ENCODE results near the gene DYNLT2B.
A peak's percentile ranks its signal among the peaks of the same experiment; 100 is the strongest.
"Not testable (repeated sequence)": the region's sequence is repeated elsewhere in the genome, so short reads cannot be mapped to it uniquely, and the experiment has no call there.

DYNLT2B gene

GRCh38 chr3:196317687-196318467 lies at the start of gene DYNLT2B:
DYNLT2B (minus strand) TSS chr3:196318240; CDS start chr3:196318152, 88 bp downstream.
- Histone ChIP-seq H2AFZ (ENCODE audit: low read length) (peak within 1 kb of the TSS; percentile 95), H3K27me3 (ENCODE audit: insufficient read depth, low read length, poor library complexity, severe bottlenecking) (no peaks in the 10 kb centered on the region)

GRCh38 chr3:196365736-196366135 lies 47.7 kb upstream of the DYNLT2B start:
- H3K4me3 ChIP-seq (ENCODE audit: low read length, poor library complexity, severe bottlenecking) = no peak overlapping the region
- H4K20me1 ChIP-seq (ENCODE audit: insufficient read depth, low read length, poor library complexity, severe bottlenecking) = no peaks in the 10 kb centered on the region
- no peaks in the 10 kb centered on the region for H3K4me1 ChIP-seq (ENCODE audit: insufficient read depth, low read length, poor library complexity, severe bottlenecking)
- H3K9ac ChIP-seq (ENCODE audit: low read depth, low read length, poor library complexity, severe bottlenecking) = no peak overlapping the region
- TF ChIP-seq CTCF (conservative IDR thresholded peaks at IDR 0.05; ENCODE audit: low read length) (no peak), EZH2phosphoT487 (IDR thresholded peaks at IDR 0.05; ENCODE audit: borderline replicate concordance) (no peak)
- no peak overlapping the region for H3K4me2 ChIP-seq (ENCODE audit: low read depth, low read length, poor library complexity, severe bottlenecking)
- H3F3A ChIP-seq (ENCODE audit: low read depth) = no peaks in the 10 kb centered on the region
- H3K9me3 ChIP-seq (ENCODE audit: insufficient read depth, low read depth, low read length) = no peaks in the 10 kb centered on the region
- H3K27me3 ChIP-seq (ENCODE audit: insufficient read depth, low read length, poor library complexity, severe bottlenecking) = no peaks in the 10 kb centered on the region
- no peaks in the 10 kb centered on the region for H3K79me2 ChIP-seq (ENCODE audit: insufficient read depth, low read length)
- H3K36me3 ChIP-seq (ENCODE audit: insufficient read depth, low read length) = peaks cover 85% of the 10 kb centered on the region; the same call in 1 of the 2 replicates
- no peak overlapping the region for H2AFZ ChIP-seq (ENCODE audit: low read length)
- no peaks in the 10 kb centered on the region for H3K9me2 ChIP-seq (replicated peaks; ENCODE audit: low read depth, low read length)

More at GRCh38 chr3:196317687-196318467, at the start of gene DYNLT2B:
- TF ChIP-seq CTCF (conservative IDR thresholded peaks at IDR 0.05; ENCODE audit: low read length) = no peak
- no peak for TF ChIP-seq EZH2phosphoT487 (IDR thresholded peaks at IDR 0.05; ENCODE audit: borderline replicate concordance)
- Histone ChIP-seq H3K4me3 (ENCODE audit: low read length, poor library complexity, severe bottlenecking) (peak within 1 kb of the TSS; percentile 82), H3K9me2 (replicated peaks; ENCODE audit: low read depth, low read length) (no peaks in the 10 kb centered on the region), H3K79me2 (ENCODE audit: insufficient read depth, low read length) (peaks cover 14% of the 10 kb centered on the region; the same call in 1 of the 2 replicates), H3K9ac (ENCODE audit: low read depth, low read length, poor library complexity, severe bottlenecking) (peak within 1 kb of the TSS; percentile 76), H3K9me3 (ENCODE audit: insufficient read depth, low read depth, low read length) (no peaks in the 10 kb centered on the region), H3K4me2 (ENCODE audit: low read depth, low read length, poor library complexity, severe bottlenecking) (peak within 1 kb of the TSS; percentile 76), H4K20me1 (ENCODE audit: insufficient read depth, low read length, poor library complexity, severe bottlenecking) (no peaks in the 10 kb centered on the region), H3K4me1 (ENCODE audit: insufficient read depth, low read length, poor library complexity, severe bottlenecking) (peaks cover 4% of the 10 kb centered on the region), H3K36me3 (ENCODE audit: insufficient read depth, low read length) (no peaks in the 10 kb centered on the region), H3F3A (ENCODE audit: low read depth) (no peaks in the 10 kb centered on the region)

- H3K4me3 ChIP-seq (ENCODE audit: low read length, poor library complexity, severe bottlenecking) = no peak overlapping the region
- H3F3A ChIP-seq (ENCODE audit: low read depth) = no peaks in the 10 kb centered on the region
- TF ChIP-seq CTCF (conservative IDR thresholded peaks at IDR 0.05; ENCODE audit: low read length) = no peak
- TF ChIP-seq EZH2phosphoT487 (IDR thresholded peaks at IDR 0.05; ENCODE audit: borderline replicate concordance) = no peak
- no peaks in the 10 kb centered on the region for H3K4me1 ChIP-seq (ENCODE audit: insufficient read depth, low read length, poor library complexity, severe bottlenecking)
- H3K79me2 ChIP-seq (ENCODE audit: insufficient read depth, low read length) = no peaks in the 10 kb centered on the region
- H3K36me3 ChIP-seq (ENCODE audit: insufficient read depth, low read length) = peaks cover 90% of the 10 kb centered on the region
- no peak overlapping the region for H2AFZ ChIP-seq (ENCODE audit: low read length)
- no peaks in the 10 kb centered on the region for H3K9me3 ChIP-seq (ENCODE audit: insufficient read depth, low read depth, low read length)
- H3K9ac ChIP-seq (ENCODE audit: low read depth, low read length, poor library complexity, severe bottlenecking) = no peak overlapping the region
- no peaks in the 10 kb centered on the region for H4K20me1 ChIP-seq (ENCODE audit: insufficient read depth, low read length, poor library complexity, severe bottlenecking)
- H3K4me2 ChIP-seq (ENCODE audit: low read depth, low read length, poor library complexity, severe bottlenecking) = no peak overlapping the region
- H3K27me3 ChIP-seq (ENCODE audit: insufficient read depth, low read length, poor library complexity, severe bottlenecking) = no peaks in the 10 kb centered on the region
- no peaks in the 10 kb centered on the region for H3K9me2 ChIP-seq (replicated peaks; ENCODE audit: low read depth, low read length)
These were observed 42.5 kb upstream of the DYNLT2B start for GRCh38 chr3:196360586-196360985.

GRCh38 chr3:196358540-196358939 lies 40.5 kb upstream of the DYNLT2B start:
- H3K79me2 ChIP-seq (ENCODE audit: insufficient read depth, low read length); H2AFZ ChIP-seq (ENCODE audit: low read length); H3K27me3 ChIP-seq (ENCODE audit: insufficient read depth, low read length, poor library complexity, severe bottlenecking); H3K4me2 ChIP-seq (ENCODE audit: low read depth, low read length, poor library complexity, severe bottlenecking); H4K20me1 ChIP-seq (ENCODE audit: insufficient read depth, low read length, poor library complexity, severe bottlenecking); H3K9me3 ChIP-seq (ENCODE audit: insufficient read depth, low read depth, low read length); H3K4me3 ChIP-seq (ENCODE audit: low read length, poor library complexity, severe bottlenecking); H3K9me2 ChIP-seq (replicated peaks; ENCODE audit: low read depth, low read length); H3K9ac ChIP-seq (ENCODE audit: low read depth, low read length, poor library complexity, severe bottlenecking); H3K4me1 ChIP-seq (ENCODE audit: insufficient read depth, low read length, poor library complexity, severe bottlenecking); H3F3A ChIP-seq (ENCODE audit: low read depth): not testable (repeated sequence)
- H3K36me3 ChIP-seq (ENCODE audit: insufficient read depth, low read length) = peaks cover 86% of the 10 kb centered on the region
